Astrocyte (in vitro differentiated cells and primary cell): ENCODE measurements around the gene AAMP.

Experiments used
- EZH2 ChIP-seq: IDR thresholded peaks from 2 replicates; pipeline ENCODE4 v1.6.1; 2012; ENCODE audit warnings: mild to moderate bottlenecking, low read length, inconsistent platforms; ENCODE audit not compliant: insufficient read depth
- TF ChIP-seq, protein P1 (sequence below): IDR thresholded peaks from 2 replicates; pipeline ENCODE4 v1.5.1; 2011; ENCODE audit warnings: low read depth, mild to moderate bottlenecking, inconsistent platforms, low read length, moderate library complexity; ENCODE audit not compliant: insufficient read depth

DNA sequence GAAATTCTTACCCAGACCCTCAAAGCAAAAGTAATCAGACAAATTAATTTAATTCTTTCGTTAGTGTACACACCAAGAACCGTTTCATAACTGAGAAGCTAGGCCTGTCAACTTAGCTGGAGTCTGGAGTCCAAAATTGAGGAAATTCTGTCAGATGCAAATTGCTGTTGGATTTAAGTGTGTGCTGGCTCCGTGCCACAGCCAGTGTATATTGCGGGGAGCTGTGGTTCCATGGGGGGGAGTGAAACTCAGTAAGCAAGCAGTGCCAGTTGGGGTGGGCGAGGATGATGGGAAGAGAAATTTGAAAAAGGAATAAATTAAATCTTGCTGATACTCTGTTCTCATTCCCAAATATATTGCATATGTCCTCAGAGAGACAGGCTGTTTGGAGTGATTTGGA is 48.9 kb downstream of the AAMP start:
- TF ChIP-seq, protein P1, sequence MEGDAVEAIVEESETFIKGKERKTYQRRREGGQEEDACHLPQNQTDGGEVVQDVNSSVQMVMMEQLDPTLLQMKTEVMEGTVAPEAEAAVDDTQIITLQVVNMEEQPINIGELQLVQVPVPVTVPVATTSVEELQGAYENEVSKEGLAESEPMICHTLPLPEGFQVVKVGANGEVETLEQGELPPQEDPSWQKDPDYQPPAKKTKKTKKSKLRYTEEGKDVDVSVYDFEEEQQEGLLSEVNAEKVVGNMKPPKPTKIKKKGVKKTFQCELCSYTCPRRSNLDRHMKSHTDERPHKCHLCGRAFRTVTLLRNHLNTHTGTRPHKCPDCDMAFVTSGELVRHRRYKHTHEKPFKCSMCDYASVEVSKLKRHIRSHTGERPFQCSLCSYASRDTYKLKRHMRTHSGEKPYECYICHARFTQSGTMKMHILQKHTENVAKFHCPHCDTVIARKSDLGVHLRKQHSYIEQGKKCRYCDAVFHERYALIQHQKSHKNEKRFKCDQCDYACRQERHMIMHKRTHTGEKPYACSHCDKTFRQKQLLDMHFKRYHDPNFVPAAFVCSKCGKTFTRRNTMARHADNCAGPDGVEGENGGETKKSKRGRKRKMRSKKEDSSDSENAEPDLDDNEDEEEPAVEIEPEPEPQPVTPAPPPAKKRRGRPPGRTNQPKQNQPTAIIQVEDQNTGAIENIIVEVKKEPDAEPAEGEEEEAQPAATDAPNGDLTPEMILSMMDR = no peak
- TF ChIP-seq EZH2 = no peak
